HepG2 (cell line): Measurements from ENCODE around the gene ACSM5. TPM values are rescaled to one million over a fixed set of nuclear protein-coding genes. Genes with fewer than 3 reads are reported as not detected.

Experiments used
- AKAP8 ChIP-seq: sonication (generic); formaldehyde crosslinking; IDR thresholded peaks from 2 replicates; pipeline ENCODE4 v1.5.1; 2020; ENCODE audit warnings: mild to moderate bottlenecking, missing genetic modification reagents
- GABPA ChIP-seq, 2 experiments: IDR thresholded peaks; 2 replicates each; pipeline ENCODE4 v1.6.1; 2011 to 2016; ENCODE audit warnings: low read depth in 2 of 2, low read length in 1 of 2, missing biosample characterization in 1 of 2, missing genetic modification characterization in 1 of 2
- SP140L ChIP-seq: sonication (generic); formaldehyde crosslinking; IDR thresholded peaks from 2 replicates; pipeline ENCODE4 v1.4.0; 2020; ENCODE audit warnings: missing genetic modification reagents, borderline replicate concordance
- SRF ChIP-seq: IDR thresholded peaks from 2 replicates; pipeline ENCODE4 v1.6.1; 2011; ENCODE audit warnings: mild to moderate bottlenecking, low read depth, low read length, moderate library complexity
- SRSF4 ChIP-seq: fragments of 200-400 bp; formaldehyde crosslinking; IDR thresholded peaks from one replicate; pipeline ENCODE4 v1.6.1; 2018; ENCODE audit warnings: mild to moderate bottlenecking, low read depth, low read length, moderate library complexity; ENCODE audit not compliant: poor library complexity, severe bottlenecking
- XRCC5 ChIP-seq: fragments of 200-400 bp; formaldehyde crosslinking; optimal IDR thresholded peaks from 2 replicates; pipeline ENCODE3; 2017; ENCODE audit warnings: mild to moderate bottlenecking, low read length
- ZBTB33 ChIP-seq: sonication (generic); formaldehyde crosslinking; IDR thresholded peaks from 2 replicates; pipeline ENCODE4 v1.4.0; 2020; ENCODE audit warnings: missing genetic modification reagents
- ZFP41 ChIP-seq: sonication (generic); formaldehyde crosslinking; IDR thresholded peaks from 2 replicates; pipeline ENCODE4 v1.4.0; 2020; ENCODE audit warnings: mild to moderate bottlenecking, missing genetic modification reagents, borderline replicate concordance
- ZNF44 ChIP-seq: sonication (generic); formaldehyde crosslinking; IDR thresholded peaks from 2 replicates; pipeline ENCODE4 v1.5.1; 2020; ENCODE audit warnings: mild to moderate bottlenecking, missing genetic modification reagents
- ZNF7 ChIP-seq: IDR thresholded peaks from 2 replicates; pipeline ENCODE4 v1.6.1; 2016; ENCODE audit warnings: missing biosample characterization, missing genetic modification reagents
- polyA plus RNA-seq, 8 experiments: library from polyadenylated mRNA; depleted of rRNA in 3 of 8; stranded (reverse) in 7 of 8; unstranded in 1 of 8; fragments of >200 nt; fragmentation: Illumina TruSeq in 4 of 8; extraction: Trizol in 4 of 8; gene quantifications; 2 replicates each; pipeline versions ENCODE4 v1.2.1 to v1.2.3, GENCODE V29; 2011 to 2016; ENCODE audit warnings: low read depth in 4 of 8, missing spikeins in 1 of 8, mixed read lengths in 1 of 8; ENCODE audit not compliant: insufficient read depth in 1 of 8
- total RNA-seq, 5 experiments: library from RNA; depleted of rRNA; stranded (reverse); fragments of >200 nt; fragmentation: Illumina TruSeq; extraction: Trizol; gene quantifications; 2 replicates each; pipeline ENCODE4 v1.2.3, GENCODE V29; 2016; ENCODE audit warnings: low read depth in 1 of 5
- TF ChIP-seq, protein P1 (sequence below): sonication (generic); formaldehyde crosslinking; IDR thresholded peaks from 2 replicates; pipeline ENCODE4 v1.5.0; 2020; ENCODE audit warnings: missing genetic modification reagents
- TF ChIP-seq, protein P2 (sequence below): sonication (generic); formaldehyde crosslinking; IDR thresholded peaks from 2 replicates; pipeline ENCODE4 v1.4.0; 2020; ENCODE audit warnings: missing genetic modification reagents
- TF ChIP-seq, protein P3 (sequence below): sonication (generic); formaldehyde crosslinking; IDR thresholded peaks from 2 replicates; pipeline ENCODE4 v1.5.1; 2020; ENCODE audit warnings: mild to moderate bottlenecking, missing genetic modification reagents, borderline replicate concordance
- TF ChIP-seq, protein P4 (sequence below): sonication (generic); formaldehyde crosslinking; IDR thresholded peaks from 2 replicates; pipeline ENCODE4 v1.8.1; 2023; ENCODE audit warnings: missing genetic modification reagents, mild to moderate bottlenecking, borderline replicate concordance
- TF ChIP-seq, protein P5 (sequence below): sonication (generic); formaldehyde crosslinking; conservative IDR thresholded peaks from 2 replicates; pipeline ENCODE4 v1.8.0; 2022; ENCODE audit warnings: low read depth, missing genetic modification reagents
- TF ChIP-seq, protein P6 (sequence below): sonication (generic); formaldehyde crosslinking; IDR thresholded peaks from 2 replicates; pipeline ENCODE4 v1.5.0; 2020; ENCODE audit warnings: missing genetic modification reagents
- TF ChIP-seq, protein P7 (sequence below): sonication (generic); formaldehyde crosslinking; IDR thresholded peaks from 2 replicates; pipeline ENCODE4 v1.8.0; 2022; ENCODE audit warnings: mild to moderate bottlenecking, missing genetic modification reagents; ENCODE audit not compliant: insufficient replicate concordance

Gene ACSM5
- total and polyA plus RNA-seq, 2 of the 13 experiments (the other 11 are each of a cell fraction or from before 2014, with no cell fraction given): 9.1 to 15.0 TPM

- TF ChIP-seq ZBTB33 (no peak), SRF (no peak), XRCC5 (no peak), AKAP8 (CRISPR knock-in tag) (no peak), ZNF7 (no peak), GABPA (IDR thresholded peaks at IDR 0.05; ENCODE audit: low read depth, low read length) (no peak), GABPA (CRISPR knock-in tag; IDR thresholded peaks at IDR 0.05; ENCODE audit: low read depth) (peak; percentile 18; the same call in 1 of the 2 replicates), ZFP41 (CRISPR knock-in tag) (0 out of 2 replicates have a peak, but pooled peaks have one; percentile 23), SP140L (no peak), SRSF4 (no peak), ZNF44 (CRISPR knock-in tag) (no peak; the same call in 1 of the 2 replicates)
- TF ChIP-seq, protein P1, sequence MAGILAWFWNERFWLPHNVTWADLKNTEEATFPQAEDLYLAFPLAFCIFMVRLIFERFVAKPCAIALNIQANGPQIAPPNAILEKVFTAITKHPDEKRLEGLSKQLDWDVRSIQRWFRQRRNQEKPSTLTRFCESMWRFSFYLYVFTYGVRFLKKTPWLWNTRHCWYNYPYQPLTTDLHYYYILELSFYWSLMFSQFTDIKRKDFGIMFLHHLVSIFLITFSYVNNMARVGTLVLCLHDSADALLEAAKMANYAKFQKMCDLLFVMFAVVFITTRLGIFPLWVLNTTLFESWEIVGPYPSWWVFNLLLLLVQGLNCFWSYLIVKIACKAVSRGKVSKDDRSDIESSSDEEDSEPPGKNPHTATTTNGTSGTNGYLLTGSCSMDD (CRISPR knock-in tag): no peak
- TF ChIP-seq, protein P2, sequence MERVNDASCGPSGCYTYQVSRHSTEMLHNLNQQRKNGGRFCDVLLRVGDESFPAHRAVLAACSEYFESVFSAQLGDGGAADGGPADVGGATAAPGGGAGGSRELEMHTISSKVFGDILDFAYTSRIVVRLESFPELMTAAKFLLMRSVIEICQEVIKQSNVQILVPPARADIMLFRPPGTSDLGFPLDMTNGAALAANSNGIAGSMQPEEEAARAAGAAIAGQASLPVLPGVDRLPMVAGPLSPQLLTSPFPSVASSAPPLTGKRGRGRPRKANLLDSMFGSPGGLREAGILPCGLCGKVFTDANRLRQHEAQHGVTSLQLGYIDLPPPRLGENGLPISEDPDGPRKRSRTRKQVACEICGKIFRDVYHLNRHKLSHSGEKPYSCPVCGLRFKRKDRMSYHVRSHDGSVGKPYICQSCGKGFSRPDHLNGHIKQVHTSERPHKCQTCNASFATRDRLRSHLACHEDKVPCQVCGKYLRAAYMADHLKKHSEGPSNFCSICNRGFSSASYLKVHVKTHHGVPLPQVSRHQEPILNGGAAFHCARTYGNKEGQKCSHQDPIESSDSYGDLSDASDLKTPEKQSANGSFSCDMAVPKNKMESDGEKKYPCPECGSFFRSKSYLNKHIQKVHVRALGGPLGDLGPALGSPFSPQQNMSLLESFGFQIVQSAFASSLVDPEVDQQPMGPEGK (CRISPR knock-in tag): no peak; the same call in 1 of the 2 replicates
- TF ChIP-seq, protein P3, sequence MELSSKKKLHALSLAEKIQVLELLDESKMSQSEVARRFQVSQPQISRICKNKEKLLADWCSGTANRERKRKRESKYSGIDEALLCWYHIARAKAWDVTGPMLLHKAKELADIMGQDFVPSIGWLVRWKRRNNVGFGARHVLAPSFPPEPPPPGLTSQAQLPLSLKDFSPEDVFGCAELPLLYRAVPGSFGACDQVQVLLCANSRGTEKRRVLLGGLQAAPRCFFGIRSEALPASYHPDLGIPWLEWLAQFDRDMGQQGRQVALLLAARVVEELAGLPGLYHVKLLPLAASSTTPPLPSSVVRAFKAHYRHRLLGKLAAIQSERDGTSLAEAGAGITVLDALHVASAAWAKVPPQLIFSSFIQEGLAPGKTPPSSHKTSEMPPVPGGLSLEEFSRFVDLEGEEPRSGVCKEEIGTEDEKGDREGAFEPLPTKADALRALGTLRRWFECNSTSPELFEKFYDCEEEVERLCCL (CRISPR knock-in tag): no peak
- TF ChIP-seq, protein P4, sequence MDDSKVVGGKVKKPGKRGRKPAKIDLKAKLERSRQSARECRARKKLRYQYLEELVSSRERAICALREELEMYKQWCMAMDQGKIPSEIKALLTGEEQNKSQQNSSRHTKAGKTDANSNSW (CRISPR knock-in tag): no peak
- TF ChIP-seq, protein P5, sequence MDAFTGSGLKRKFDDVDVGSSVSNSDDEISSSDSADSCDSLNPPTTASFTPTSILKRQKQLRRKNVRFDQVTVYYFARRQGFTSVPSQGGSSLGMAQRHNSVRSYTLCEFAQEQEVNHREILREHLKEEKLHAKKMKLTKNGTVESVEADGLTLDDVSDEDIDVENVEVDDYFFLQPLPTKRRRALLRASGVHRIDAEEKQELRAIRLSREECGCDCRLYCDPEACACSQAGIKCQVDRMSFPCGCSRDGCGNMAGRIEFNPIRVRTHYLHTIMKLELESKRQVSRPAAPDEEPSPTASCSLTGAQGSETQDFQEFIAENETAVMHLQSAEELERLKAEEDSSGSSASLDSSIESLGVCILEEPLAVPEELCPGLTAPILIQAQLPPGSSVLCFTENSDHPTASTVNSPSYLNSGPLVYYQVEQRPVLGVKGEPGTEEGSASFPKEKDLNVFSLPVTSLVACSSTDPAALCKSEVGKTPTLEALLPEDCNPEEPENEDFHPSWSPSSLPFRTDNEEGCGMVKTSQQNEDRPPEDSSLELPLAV (CRISPR knock-in tag): no peak
- TF ChIP-seq, protein P6, sequence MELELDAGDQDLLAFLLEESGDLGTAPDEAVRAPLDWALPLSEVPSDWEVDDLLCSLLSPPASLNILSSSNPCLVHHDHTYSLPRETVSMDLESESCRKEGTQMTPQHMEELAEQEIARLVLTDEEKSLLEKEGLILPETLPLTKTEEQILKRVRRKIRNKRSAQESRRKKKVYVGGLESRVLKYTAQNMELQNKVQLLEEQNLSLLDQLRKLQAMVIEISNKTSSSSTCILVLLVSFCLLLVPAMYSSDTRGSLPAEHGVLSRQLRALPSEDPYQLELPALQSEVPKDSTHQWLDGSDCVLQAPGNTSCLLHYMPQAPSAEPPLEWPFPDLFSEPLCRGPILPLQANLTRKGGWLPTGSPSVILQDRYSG: no peak
- TF ChIP-seq, protein P7, sequence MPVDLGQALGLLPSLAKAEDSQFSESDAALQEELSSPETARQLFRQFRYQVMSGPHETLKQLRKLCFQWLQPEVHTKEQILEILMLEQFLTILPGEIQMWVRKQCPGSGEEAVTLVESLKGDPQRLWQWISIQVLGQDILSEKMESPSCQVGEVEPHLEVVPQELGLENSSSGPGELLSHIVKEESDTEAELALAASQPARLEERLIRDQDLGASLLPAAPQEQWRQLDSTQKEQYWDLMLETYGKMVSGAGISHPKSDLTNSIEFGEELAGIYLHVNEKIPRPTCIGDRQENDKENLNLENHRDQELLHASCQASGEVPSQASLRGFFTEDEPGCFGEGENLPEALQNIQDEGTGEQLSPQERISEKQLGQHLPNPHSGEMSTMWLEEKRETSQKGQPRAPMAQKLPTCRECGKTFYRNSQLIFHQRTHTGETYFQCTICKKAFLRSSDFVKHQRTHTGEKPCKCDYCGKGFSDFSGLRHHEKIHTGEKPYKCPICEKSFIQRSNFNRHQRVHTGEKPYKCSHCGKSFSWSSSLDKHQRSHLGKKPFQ (CRISPR knock-in tag): no peak
Measured at GRCh38 chr16:20397468-20398074, 11.8 kb upstream of the ACSM5 start (continued).
